Natural killer cell (primary cell): ENCODE results near the gene OXSR1. TPM values are rescaled to one million over a fixed set of nuclear protein-coding genes. Genes with fewer than 3 reads are reported as not detected.

Source experiments
- ATAC-seq, 3 donors: fragments of 150-1000 bp in 2 of 3; fragments of 200-7000 bp in 1 of 3; cut with Tn5 transposase; 1 replicate in 1 of 3; 2 replicates in 2 of 3; pipeline ENCODE4 v1.10.0; 2021; ENCODE audit warnings: mild to moderate bottlenecking in 2 of 3, moderate library complexity in 2 of 3
- DNase-seq, 2 donors: peaks; one replicate each; pipeline versions ENCODE4 v3.0.0 to v3.0.0-alpha.2; 2013 to 2021; ENCODE audit warnings: mixed read lengths in 1 of 2
- H3K27ac ChIP-seq: one replicate; pipeline ENCODE4 v1.5.1; 2013; ENCODE audit warnings: mild to moderate bottlenecking, low read length
- H3K27me3 ChIP-seq: one replicate; pipeline ENCODE4 v1.6.1; 2013; ENCODE audit warnings: low read length; ENCODE audit not compliant: control insufficient read depth, insufficient read depth
- H3K36me3 ChIP-seq: one replicate; pipeline ENCODE4 v1.6.1; 2013; ENCODE audit warnings: low read length; ENCODE audit not compliant: control insufficient read depth, insufficient read depth
- H3K4me1 ChIP-seq: one replicate; pipeline ENCODE4 v1.6.1; 2013; ENCODE audit warnings: low read length; ENCODE audit not compliant: control insufficient read depth, insufficient read depth
- H3K4me3 ChIP-seq: one replicate; pipeline ENCODE4 v1.5.1; 2013; ENCODE audit warnings: low read length
- H3K9me3 ChIP-seq: one replicate; pipeline ENCODE4 v1.6.1; 2013; ENCODE audit warnings: low read length; ENCODE audit not compliant: control insufficient read depth, insufficient read depth
- H3K27ac Mint-ChIP-seq, 2 donors: one replicate each; pipeline ENCODE4 v1.8.0; 2022; ENCODE audit warnings: mild to moderate bottlenecking in 2 of 2, mixed read lengths in 2 of 2, moderate library complexity in 1 of 2
- H3K27me3 Mint-ChIP-seq, 2 donors: one replicate each; pipeline ENCODE4 v1.8.0; 2022; ENCODE audit warnings: low read depth in 2 of 2, mixed read lengths in 2 of 2
- H3K36me3 Mint-ChIP-seq: one replicate; pipeline ENCODE4 v1.8.0; 2022; ENCODE audit warnings: mixed read lengths
- H3K4me1 Mint-ChIP-seq, 2 donors: one replicate each; pipeline ENCODE4 v1.8.0; 2022; ENCODE audit warnings: mixed read lengths in 2 of 2
- H3K4me3 Mint-ChIP-seq: one replicate; pipeline ENCODE4 v1.8.0; 2022; ENCODE audit warnings: mild to moderate bottlenecking, moderate library complexity, mixed read lengths
- H3K9me3 Mint-ChIP-seq, 2 donors: one replicate each; pipeline ENCODE4 v1.8.0; 2022; ENCODE audit warnings: mixed read lengths in 2 of 2
- WGBS: methylation state at CpG from one replicate; pipeline ENCODE4 v1.1.7; 2013; ENCODE audit warnings: missing lambda C conversion rate; ENCODE audit not compliant: insufficient coverage; 5-methylcytosine and 5-hydroxymethylcytosine counted together
- intact Hi-C: fragments of 100-400 bp; cut with micrococcal nuclease; formaldehyde crosslinking; loops from one replicate; pipeline ENCODE4 v1.14.2; 2022
- total RNA-seq, 4 donors: library from RNA; stranded (reverse); fragments of 120-200 nt in 1 of 4; gene quantifications; one replicate each; pipeline versions ENCODE4 v1.2.3 to v1.2.4, GENCODE V29; 2013 to 2022
- TF ChIP-seq, protein P1 (sequence below): fragments of 200-600 bp; IDR thresholded peaks from one replicate; pipeline ENCODE4 v1.8.0; 2022; ENCODE audit warnings: antibody characterized with exemption

OXSR1 gene
- total RNA-seq, 3 donors from 2014 or later (not counting 1 experiment from before 2014, with no cell fraction given) = 37.2 to 46.1 (median 44.0) TPM

DNA sequence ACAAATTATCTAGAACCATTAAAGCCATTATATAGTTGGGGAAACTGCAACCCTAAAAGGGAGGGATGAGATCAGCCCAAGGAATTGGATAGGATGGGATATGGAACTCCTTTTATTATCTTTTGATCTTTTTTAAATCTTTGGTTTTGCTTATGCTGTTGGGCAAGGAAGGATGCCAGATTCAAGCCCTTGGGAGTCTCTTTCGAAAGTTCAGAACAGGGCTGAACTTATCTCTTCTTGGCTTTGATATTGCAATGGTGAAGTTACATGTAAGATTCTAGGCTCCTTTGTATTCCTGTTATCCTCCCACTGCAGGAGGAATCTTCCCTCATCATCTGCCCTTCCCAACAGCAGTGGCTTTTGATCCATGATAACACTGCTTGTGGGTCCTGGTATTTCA is 90.3 kb downstream of the OXSR1 start:
- Histone ChIP-seq H3K9me3 (no peaks in the 10 kb centered on the region), H3K4me1 (no peaks in the 10 kb centered on the region), H3K27ac (no peak overlapping the region), H3K36me3 (peaks cover 37% of the 10 kb centered on the region), H3K27me3 (no peaks in the 10 kb centered on the region), H3K4me3 (no peak overlapping the region)
- WGBS = 100% methylated on average over 1 of the region's 1 CpG
- peaks cover 26 to 29% of the 10 kb centered on the region in 2 donors for H3K4me1 Mint-ChIP-seq
- DNase-seq = no peak
- peaks cover 27% of the 10 kb centered on the region for H3K36me3 Mint-ChIP-seq
- intact Hi-C loops = no loop called here
- no peak overlapping the region for H3K27ac Mint-ChIP-seq
- no peak for ATAC-seq
- TF ChIP-seq, protein P1, sequence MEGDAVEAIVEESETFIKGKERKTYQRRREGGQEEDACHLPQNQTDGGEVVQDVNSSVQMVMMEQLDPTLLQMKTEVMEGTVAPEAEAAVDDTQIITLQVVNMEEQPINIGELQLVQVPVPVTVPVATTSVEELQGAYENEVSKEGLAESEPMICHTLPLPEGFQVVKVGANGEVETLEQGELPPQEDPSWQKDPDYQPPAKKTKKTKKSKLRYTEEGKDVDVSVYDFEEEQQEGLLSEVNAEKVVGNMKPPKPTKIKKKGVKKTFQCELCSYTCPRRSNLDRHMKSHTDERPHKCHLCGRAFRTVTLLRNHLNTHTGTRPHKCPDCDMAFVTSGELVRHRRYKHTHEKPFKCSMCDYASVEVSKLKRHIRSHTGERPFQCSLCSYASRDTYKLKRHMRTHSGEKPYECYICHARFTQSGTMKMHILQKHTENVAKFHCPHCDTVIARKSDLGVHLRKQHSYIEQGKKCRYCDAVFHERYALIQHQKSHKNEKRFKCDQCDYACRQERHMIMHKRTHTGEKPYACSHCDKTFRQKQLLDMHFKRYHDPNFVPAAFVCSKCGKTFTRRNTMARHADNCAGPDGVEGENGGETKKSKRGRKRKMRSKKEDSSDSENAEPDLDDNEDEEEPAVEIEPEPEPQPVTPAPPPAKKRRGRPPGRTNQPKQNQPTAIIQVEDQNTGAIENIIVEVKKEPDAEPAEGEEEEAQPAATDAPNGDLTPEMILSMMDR = no peak
- no peak overlapping the region for H3K4me3 Mint-ChIP-seq
- H3K9me3 Mint-ChIP-seq = no peaks in the 10 kb centered on the region
- no peaks in the 10 kb centered on the region for H3K27me3 Mint-ChIP-seq

DNA sequence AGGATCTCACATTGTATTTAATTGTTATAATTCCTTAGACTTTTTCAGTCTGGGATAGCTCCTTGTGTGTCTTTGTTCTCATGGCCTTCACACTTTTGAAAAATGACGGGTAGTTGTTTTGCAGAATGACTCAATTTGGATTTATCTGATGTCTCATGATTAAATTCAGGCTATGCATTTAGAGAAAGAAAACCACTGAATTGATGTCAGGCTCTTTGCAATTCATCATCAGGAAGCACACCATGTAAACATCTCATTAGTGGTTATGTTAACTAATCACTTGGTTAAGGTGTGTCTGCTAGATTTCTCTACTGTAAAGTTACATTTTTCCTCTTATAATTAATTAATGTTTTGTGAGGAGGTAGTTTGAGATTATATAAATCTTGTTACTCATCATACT is 92.2 kb downstream of the OXSR1 start:
- no peaks in the 10 kb centered on the region for H3K27me3 ChIP-seq
- Mint-ChIP-seq H3K36me3 (peaks cover 13% of the 10 kb centered on the region), H3K9me3 (no peaks in the 10 kb centered on the region), H3K27ac (peak overlapping the region in 1 of 2 donors; percentile 10), H3K27me3 (no peaks in the 10 kb centered on the region), H3K4me1 (peaks cover 26 to 29% of the 10 kb centered on the region in 2 donors), H3K4me3 (no peak overlapping the region)
- intact Hi-C loops = no loop called here
- H3K4me1 ChIP-seq = no peaks in the 10 kb centered on the region
- no peaks in the 10 kb centered on the region for H3K9me3 ChIP-seq
- no peak for DNase-seq
- no peak overlapping the region for H3K27ac ChIP-seq
- H3K4me3 ChIP-seq = no peak overlapping the region
- TF ChIP-seq, protein P1 = no peak
- 56% methylated on average over 1 of the region's 1 CpG for WGBS
- ATAC-seq = no peak
- peaks cover 22% of the 10 kb centered on the region for H3K36me3 ChIP-seq

DNA sequence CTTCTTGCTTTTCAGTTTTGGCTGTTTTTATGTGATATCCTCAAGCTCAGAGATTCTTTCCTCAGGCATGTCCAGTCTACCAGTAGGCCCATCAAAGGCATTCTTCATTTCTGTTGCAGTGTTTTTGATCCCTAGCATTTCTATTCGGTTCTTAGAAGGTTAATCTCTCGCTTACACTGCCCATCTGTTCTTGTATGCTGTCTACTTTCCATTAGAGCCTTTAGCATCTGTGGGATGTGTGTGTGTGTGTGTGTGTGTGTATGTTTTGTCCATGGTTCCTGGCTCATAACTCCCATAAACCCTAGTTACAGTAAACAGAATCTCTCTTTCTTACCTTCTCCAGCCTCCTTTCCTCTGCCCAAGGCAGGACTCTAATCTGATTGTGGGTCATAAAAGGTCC is 95.1 kb downstream of the OXSR1 start:
- no peaks in the 10 kb centered on the region for H3K36me3 ChIP-seq
- H3K27ac ChIP-seq = no peak overlapping the region
- no peaks in the 10 kb centered on the region for H3K36me3 Mint-ChIP-seq
- H3K4me1 Mint-ChIP-seq = peaks cover 26 to 29% of the 10 kb centered on the region in 2 donors
- H3K27ac Mint-ChIP-seq = no peak overlapping the region
- DNase-seq = no peak
- 100% methylated on average over 2 of the region's 2 CpGs for whole genome bisulfite sequencing
- no peak overlapping the region for H3K4me3 ChIP-seq
- no peaks in the 10 kb centered on the region for H3K9me3 ChIP-seq
- H3K4me1 ChIP-seq = no peaks in the 10 kb centered on the region
- no peaks in the 10 kb centered on the region for H3K27me3 Mint-ChIP-seq
- H3K9me3 Mint-ChIP-seq = no peaks in the 10 kb centered on the region
- intact Hi-C loops = no loop called here
- TF ChIP-seq, protein P1 = no peak
- no peak overlapping the region for H3K4me3 Mint-ChIP-seq
- no peak for ATAC-seq
- no peaks in the 10 kb centered on the region for H3K27me3 ChIP-seq

DNA sequence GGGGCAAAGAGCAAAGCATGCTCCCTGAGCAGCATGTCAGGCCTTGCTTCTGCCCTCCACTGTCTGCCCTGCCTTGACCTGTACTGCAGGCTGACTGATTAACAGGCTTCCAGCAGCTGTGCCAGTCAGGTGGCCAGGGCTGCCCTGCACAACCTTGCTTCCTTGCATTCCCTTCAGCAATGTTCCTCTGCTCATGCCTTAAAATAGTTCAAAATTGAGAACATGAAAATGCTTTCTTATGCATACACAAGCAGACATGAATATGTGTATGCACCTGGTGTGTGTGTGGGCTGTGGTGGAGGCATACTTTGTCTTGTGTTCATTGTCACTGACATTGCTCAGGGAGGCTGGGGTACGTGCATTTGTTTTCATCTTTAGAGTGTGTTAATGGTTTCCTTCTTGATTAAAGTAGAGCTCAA is 99.0 kb downstream of the OXSR1 start:
- no peaks in the 10 kb centered on the region for H3K36me3 ChIP-seq
- H3K27me3 ChIP-seq = no peaks in the 10 kb centered on the region
- H3K27ac Mint-ChIP-seq = no peak overlapping the region
- no peaks in the 10 kb centered on the region for H3K9me3 Mint-ChIP-seq
- TF ChIP-seq, protein P1 = no peak
- WGBS = 0% methylated on average over 1 of the region's 1 CpG
- H3K27ac ChIP-seq = no peak overlapping the region
- no peaks in the 10 kb centered on the region for H3K36me3 Mint-ChIP-seq
- ATAC-seq (no peak), DNase-seq (no peak)
- H3K4me3 ChIP-seq = no peak overlapping the region
- H3K27me3 Mint-ChIP-seq = peaks cover 0 to 7% of the 10 kb centered on the region in 2 donors
- H3K4me1 ChIP-seq = peaks cover 12% of the 10 kb centered on the region
- H3K4me3 Mint-ChIP-seq = no peak overlapping the region
- no peaks in the 10 kb centered on the region for H3K9me3 ChIP-seq
- H3K4me1 Mint-ChIP-seq = peaks cover 15 to 24% of the 10 kb centered on the region in 2 donors
- intact Hi-C loops = no loop called here
